ENCODE results near the gene RTRAF.

DNA sequence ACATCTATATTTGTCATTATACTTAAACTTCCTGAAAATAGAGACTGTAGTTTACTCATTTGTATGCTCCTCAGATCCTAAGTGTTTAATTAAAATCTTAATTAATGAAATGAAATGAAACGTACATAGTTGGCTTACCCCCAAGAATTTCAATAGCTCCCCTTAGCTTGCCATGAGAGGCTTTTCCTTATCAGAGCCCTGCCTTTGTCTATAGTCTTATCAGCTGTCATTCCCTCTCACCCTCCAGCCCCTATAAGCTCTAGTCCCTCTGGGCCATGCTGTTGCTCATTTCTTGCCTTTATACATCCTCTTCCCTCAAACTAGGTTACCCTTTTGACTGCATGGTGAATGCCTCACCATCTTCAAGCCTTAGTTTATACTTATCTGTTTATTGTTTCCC, 1.1 kb upstream of the RTRAF start:
- TF ChIP-seq, protein P1, sequence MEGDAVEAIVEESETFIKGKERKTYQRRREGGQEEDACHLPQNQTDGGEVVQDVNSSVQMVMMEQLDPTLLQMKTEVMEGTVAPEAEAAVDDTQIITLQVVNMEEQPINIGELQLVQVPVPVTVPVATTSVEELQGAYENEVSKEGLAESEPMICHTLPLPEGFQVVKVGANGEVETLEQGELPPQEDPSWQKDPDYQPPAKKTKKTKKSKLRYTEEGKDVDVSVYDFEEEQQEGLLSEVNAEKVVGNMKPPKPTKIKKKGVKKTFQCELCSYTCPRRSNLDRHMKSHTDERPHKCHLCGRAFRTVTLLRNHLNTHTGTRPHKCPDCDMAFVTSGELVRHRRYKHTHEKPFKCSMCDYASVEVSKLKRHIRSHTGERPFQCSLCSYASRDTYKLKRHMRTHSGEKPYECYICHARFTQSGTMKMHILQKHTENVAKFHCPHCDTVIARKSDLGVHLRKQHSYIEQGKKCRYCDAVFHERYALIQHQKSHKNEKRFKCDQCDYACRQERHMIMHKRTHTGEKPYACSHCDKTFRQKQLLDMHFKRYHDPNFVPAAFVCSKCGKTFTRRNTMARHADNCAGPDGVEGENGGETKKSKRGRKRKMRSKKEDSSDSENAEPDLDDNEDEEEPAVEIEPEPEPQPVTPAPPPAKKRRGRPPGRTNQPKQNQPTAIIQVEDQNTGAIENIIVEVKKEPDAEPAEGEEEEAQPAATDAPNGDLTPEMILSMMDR (conservative IDR thresholded peaks at IDR 0.05 in 1 of 2, IDR thresholded peaks at IDR 0.05 in 1 of 2; ENCODE audit: extremely low read depth in 1 of 2, insufficient read depth in 1 of 2, low read depth in 1 of 2, low read length in 2 of 2), result no peak
- no peak for TF ChIP-seq EZH2 (IDR thresholded peaks at IDR 0.05; ENCODE audit: borderline replicate concordance, low read length)
